HG02852 (cell line): ENCODE data around the gene STXBP3.

Source experiments
- ATAC-seq: cut with Tn5 transposase; IDR thresholded peaks from one replicate; pipeline ENCODE4 v1.9.1; 2021; ENCODE audit warnings: mild to moderate bottlenecking, moderate library complexity; ENCODE audit not compliant: unreplicated experiment

STXBP3 gene

DNA sequence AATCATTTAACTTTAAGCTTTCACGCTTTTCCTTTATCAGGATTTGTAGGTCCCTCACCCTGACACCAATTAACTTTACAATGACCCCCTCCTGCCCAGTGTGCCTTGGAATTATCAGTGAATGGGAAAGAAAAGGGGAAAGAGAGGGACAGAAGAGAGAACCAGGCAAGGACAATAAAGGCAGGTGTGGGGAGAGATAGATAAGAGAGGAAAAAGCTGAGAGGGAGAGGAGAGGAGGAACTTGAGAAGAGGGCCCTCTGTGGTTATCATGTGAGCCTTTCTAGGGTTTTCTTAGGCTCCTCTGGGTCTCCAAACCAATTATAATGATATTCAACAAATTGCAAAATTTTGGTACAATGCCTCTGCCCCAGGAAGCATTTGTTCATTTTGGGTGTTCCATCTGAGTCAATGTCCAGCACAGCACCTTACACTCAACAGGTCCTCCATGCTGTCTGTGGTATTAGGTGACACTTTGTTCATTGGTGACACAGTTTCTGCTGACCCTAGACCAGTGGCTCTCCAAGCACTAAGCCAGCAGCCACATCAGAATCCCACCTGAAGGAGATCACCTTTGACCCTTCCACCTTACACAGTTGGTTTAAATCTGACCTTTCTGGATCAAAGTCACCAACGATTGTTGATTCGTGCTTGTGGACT is 96.2 kb downstream of the STXBP3 start:
- ATAC-seq = no peak

DNA sequence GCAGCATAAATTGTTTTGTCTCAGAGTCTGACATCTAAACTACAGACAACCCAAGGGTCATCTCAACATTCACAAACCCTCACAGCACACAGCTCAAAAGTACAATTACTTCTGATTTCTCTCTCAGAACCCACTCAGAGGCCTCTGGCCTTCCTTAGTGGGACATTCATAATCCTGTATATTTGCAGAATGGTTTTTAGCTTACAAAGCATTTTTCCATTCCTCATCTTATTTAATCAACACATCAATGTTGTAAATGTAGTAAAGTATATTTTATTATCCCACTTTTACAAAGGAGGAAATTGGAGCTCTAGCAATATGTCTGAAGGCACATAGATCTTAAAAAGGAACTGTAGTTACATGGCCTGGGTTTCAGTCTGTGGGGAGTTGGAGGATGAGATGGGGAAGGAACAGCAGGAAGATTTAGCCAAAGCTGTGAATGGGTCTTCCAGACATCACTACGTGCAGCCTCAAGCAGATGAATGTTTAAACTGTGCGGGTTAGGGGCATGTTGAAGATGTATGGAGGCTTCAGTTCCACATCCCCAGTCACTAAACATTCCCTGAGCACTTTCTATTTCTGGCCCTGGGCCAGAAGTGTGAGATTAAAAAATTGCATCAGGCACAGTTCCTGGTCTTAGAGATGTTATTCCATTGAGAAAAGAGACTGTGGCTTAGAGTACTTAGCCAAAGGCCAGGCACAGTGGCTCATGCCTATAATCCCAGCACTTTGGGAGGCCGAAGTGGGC is 97.1 kb downstream of the STXBP3 start:
- no peak for ATAC-seq

DNA sequence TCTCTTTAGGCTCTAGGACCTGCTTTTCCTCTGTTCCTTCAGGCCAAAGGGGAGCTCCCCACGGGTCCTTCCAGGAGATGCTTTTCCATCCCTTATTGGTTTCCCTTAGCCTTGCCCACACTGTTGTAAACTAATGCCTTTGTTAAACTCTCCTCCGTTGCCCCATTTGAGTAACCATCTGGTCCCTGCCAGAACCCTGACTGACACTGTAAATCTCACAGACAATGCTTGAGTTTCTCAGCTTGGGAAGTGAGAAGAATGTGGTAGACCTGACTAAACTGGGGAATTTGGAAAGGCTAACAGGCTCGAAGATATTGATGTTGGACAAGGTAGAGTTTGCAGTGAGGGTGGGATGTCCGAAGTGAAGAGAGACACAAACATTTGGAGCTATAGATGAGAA is 99.0 kb downstream of the STXBP3 start:
- no peak for ATAC-seq

DNA sequence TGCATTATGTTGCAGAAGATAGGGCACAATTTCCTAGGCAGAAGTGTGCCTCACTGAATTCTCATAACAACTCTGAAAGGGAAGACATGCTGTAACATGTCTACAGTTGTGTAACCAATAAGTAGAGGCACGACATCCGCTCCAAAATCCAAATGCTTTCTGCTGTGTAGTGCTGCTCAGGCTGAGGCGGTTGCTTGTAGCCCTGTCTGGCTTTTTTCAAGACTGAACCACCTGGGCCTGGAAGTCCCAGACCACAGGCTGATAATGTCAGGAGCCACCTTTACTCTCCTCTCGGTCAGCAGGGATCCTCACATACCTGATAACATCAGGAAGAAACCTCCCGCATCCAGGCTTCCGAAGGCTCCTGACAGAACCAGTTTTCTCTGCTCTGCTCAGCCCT is 99.5 kb downstream of the STXBP3 start:
- no peak for ATAC-seq

DNA sequence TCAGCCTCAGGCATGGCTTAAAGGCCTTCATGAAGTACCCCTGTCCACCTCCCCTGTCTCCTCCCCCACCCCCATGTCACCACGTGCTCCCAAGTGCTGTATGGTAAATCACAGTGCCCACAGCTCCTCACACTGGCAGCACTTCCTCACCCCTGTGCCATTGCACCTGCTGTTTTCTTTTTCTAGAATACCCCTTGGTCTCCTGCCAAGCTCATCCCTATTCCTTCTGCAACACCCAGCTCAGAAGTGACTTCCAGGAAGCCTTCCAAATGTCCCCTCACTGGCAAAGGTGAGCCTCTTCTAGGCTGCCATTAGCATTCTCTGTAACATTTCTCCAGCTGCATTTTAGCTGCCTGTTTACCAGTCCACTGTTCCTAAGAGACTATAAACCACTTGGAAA is 101.0 kb downstream of the STXBP3 start:
- no peak for ATAC-seq

DNA sequence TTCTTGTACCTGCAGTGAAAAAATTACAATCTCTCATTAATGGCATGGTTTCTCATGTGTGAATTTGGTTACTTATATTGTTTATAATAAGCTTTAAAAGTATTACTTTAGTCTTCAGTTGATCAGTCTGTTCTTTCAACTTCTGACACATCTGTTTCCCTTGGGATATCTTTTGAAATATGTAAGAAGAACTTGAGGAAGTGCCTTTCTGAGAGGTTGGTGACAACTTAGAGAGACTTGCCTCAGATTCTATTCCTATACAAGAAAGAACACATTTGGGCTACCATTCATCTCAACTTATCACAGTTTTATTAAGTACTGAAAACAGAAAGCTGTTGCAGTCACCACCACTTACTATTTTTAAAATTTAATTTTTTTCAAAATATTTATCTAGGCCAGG is 102.3 kb downstream of the STXBP3 start:
- no peak for ATAC-seq

DNA sequence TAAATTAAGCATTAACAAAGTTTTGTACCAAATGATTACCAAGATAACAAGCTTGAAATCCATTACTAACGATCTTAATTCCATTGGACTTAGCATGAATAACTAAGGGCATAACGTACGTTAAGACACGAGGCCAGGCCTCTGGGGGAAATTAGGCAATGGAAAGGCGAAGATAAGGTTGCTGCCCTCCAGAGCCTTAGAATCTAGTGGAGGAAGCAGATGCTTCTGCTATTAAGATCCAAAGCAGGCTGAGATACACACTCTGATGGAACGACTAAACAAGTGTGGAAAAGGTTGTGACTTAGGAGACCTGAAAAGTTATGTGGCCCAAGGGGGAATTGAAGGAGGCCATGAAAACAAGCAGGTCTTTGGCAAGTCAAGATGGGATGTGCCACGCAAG is 104.5 kb downstream of the STXBP3 start:
- ATAC-seq = no peak

DNA sequence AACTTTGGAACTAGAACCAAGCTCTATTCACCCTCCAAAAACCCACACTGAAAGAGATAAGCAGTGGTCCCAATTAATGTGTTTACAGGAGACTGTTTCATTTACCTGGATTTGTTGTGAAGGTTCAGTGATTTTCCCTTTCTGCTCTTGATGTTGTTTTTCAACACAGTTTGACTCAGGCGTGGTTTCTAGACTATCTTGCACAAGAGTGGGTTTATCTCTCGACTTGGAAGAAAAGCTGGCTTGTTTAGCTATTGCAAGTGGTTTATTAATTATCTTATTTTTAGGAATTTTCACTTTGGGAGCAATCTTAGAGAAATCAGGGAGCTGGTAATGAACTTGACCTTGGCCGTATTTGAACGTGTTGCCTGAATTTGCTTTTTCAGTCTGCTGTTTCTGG is 105.1 kb downstream of the STXBP3 start:
- no peak for ATAC-seq

DNA sequence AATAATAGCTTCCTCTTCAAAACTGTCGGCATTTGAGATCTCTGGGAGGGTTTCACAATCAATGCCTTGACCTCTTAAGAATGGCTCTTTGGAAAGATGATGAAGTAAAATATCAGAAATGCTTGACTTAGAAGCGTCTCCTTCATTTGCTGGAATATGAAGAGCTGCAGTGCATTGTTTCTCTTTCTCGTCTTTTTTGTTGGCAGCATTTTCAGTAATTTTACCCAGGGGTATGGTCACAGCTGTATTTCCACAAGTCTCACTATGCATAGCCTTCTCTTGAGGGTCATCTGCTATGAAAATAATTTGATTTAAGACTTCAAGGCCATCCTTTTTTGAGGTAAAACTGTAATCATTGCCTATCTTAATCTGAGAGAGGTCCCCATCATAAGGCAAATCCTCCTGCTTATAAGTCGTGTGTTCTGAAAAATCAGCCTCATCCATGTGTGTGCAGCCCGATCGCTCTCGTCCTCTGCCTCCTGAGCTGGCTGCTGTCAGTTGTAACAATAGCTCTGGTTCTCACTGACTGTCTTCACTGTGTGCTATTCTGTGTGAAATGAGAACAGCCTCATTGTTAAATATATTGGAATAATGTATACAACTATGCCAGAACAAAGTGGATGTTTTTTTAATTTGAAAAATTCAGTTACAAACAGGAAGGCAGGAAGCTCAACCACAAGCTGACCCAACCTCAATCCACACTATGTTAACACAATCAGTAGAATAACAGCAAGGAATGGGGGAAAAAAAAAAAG is 105.9 kb downstream of the STXBP3 start:
- ATAC-seq = no peak

DNA sequence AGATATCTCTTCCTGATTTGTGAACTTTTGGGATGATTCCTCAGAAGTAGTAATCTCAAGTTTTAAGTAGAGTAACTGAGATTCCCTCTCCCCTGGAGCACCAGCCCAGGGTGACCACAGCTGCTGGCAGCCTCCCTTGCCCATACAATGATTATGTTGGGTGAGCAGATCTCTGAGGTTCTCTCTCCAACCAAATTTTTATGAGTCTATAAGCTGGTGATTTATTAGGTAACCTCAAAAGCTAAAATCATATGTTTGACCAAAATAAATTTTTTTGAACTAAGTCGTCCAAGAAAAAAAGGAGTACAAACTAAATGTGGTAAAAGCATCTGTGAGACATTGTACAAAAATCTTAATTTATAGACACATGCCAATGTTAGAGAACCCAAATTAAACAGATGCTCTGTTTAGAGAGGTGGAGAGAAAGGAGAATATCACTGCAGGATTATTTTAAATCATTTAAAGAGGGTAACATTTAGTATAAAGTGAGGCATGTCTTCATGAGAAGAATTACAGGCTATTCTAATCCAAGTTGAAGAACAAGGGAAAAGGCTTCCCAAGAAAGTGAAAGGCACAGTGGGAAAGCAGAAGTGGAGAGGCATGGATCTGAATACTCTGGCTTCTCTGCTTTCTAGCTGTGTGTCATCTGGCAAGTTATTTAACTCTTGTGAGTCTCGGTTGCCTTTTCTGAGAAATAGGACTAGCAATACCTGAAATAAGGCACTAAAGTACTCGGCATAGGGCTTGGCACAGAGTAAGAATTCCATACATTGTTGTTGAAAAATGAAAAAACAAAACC is 107.9 kb downstream of the STXBP3 start:
- ATAC-seq = no peak

DNA sequence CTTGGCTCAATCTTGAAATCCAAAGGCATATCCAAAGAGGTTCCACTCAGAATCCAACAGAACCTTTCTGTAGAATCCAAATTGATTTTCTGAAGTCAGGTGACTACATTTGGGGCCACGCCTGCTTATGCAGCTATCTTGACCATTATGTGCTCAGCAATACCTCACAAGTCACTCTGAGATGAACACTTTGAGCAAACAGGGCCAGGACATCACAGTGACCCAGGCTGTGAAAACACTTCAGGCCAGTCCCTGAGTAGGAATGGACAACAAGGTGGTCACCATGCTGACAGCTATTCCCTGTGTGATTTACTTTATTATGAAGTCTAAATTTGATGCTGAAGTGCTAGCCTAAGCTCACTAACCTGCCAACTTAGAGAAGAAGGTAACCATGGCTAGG is 110.5 kb downstream of the STXBP3 start, which contains the start of gene AKNAD1:
AKNAD1 (minus strand) TSS at position 101 of the 400 bp plus-strand sequence. CDS start 4,430 bp downstream, outside the sequence.
- ATAC-seq = no peak

DNA sequence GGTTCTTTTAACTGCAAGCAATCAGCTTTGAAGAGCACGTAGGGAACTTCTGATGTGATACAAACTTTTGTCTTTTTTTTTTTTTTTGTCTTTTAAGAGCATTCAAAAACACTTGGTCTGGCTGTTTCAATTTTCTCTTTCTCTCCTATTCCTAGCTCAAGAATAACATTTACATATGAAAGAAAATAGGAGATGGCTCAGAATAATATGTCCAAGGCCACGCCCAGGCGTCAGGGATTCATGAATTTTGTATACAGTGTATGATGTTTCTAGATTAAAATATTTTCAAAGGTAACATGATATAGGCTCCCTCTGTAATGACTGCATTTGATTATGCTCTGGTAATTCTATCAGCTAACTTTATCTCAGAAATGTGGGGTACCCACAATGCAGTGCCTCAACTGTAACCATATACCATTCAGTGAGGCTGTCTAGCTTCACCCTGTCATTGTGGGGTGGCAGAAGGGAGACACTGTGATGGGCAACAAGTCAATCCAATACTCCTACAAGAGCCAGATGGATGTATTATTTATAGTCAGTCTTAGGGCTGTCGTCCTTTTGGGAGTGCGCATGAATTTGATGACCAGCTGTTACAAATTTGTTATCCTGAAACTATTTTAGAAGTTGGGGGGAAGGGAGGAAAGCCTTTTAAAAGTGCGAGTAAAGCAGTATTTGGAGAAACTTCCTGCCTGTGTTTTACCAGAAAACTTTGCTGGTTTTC is 111.9 kb downstream of the STXBP3 start:
- no peak for ATAC-seq
